G401 (cell line): ENCODE data around the gene KRAS. TPM values are rescaled to one million over a fixed set of nuclear protein-coding genes. Genes with fewer than 3 reads are reported as not detected.
"Not testable (repeated sequence)": the region's sequence is repeated elsewhere in the genome, so short reads cannot be mapped to it uniquely, and the experiment has no call there.

ENCODE experiments used
- DNase-seq: peaks from one replicate; pipeline ENCODE4 v3.0.0-alpha.2; 2015; ENCODE audit warnings: low spot score
- in situ Hi-C: cut with HindIII; loops from 2 replicates; pipeline ENCODE4 v1.10.0; 2016; ENCODE audit warnings: low sequenced_read_pairs, mixed read lengths
- total RNA-seq: library from RNA; depleted of rRNA; stranded (reverse); fragments of >200 nt; shearing (Covaris generic); gene quantifications from 2 replicates; pipeline ENCODE4 v1.2.3, GENCODE V29; 2014; rRNA removed

The KRAS gene
- 5.6 and 9.5 TPM in 2 replicates for total RNA-seq

- in situ Hi-C loops = no loop called here
- peak; percentile 93 for DNase-seq
Observed at GRCh38 chr12:25250744-25251730, at the start of gene KRAS. Gene KRAS, minus strand, starts transcription at chr12:25250929.

GRCh38 chr12:25296381-25296780, 45.7 kb upstream of the KRAS start:
- no peak for DNase-seq
- in situ Hi-C loops = no loop called here

GRCh38 chr12:25295361-25295760, 44.6 kb upstream of the KRAS start:
- in situ Hi-C loops = no loop called here
- no peak for DNase-seq

- in situ Hi-C loops = no loop called here
- DNase-seq = no peak
Observed at GRCh38 chr12:25293653-25294052, 42.9 kb upstream of the KRAS start.

- DNase-seq, in situ Hi-C loops: not testable (repeated sequence)
Observed at GRCh38 chr12:25292810-25293221, 42.1 kb upstream of the KRAS start.

- no peak for DNase-seq
- in situ Hi-C loops = no loop called here
Observed at GRCh38 chr12:25287610-25288009, 36.9 kb upstream of the KRAS start.

- no peak for DNase-seq
- in situ Hi-C loops = no loop called here
Observed at GRCh38 chr12:25286837-25287236, 36.1 kb upstream of the KRAS start.

- DNase-seq = no peak
- in situ Hi-C loops = no loop called here
Observed at GRCh38 chr12:25284024-25284423, 33.3 kb upstream of the KRAS start.

GRCh38 chr12:25283006-25283405, 32.3 kb upstream of the KRAS start:
- no peak for DNase-seq
- in situ Hi-C loops = no loop called here

GRCh38 chr12:25280082-25280481, 29.4 kb upstream of the KRAS start:
- in situ Hi-C loops = no loop called here
- DNase-seq = no peak

- in situ Hi-C loops = no loop called here
- DNase-seq = no peak
Observed at GRCh38 chr12:25278269-25278668, 27.5 kb upstream of the KRAS start.

- DNase-seq = no peak
- in situ Hi-C loops = no loop called here
Observed at GRCh38 chr12:25276199-25276937, 25.6 kb upstream of the KRAS start.

GRCh38 chr12:25271486-25272098, 20.9 kb upstream of the KRAS start:
- DNase-seq = no peak
- in situ Hi-C loops = no loop called here

- in situ Hi-C loops = no loop called here
- DNase-seq = no peak
Observed at GRCh38 chr12:25269701-25270100, 19.0 kb upstream of the KRAS start.

- in situ Hi-C loops = no loop called here
- no peak for DNase-seq
Observed at GRCh38 chr12:25266497-25266896, 15.8 kb upstream of the KRAS start.

- in situ Hi-C loops = no loop called here
- no peak for DNase-seq
Observed at GRCh38 chr12:25264862-25265261, 14.1 kb upstream of the KRAS start.

- in situ Hi-C loops = no loop called here
- no peak for DNase-seq
Observed at GRCh38 chr12:25264114-25264513, 13.4 kb upstream of the KRAS start.

- in situ Hi-C loops = no loop called here
- DNase-seq = no peak
Observed at GRCh38 chr12:25263594-25263993, 12.9 kb upstream of the KRAS start.

- DNase-seq = no peak
- in situ Hi-C loops = no loop called here
Observed at GRCh38 chr12:25262389-25263074, 11.8 kb upstream of the KRAS start.
